H1 (cell line): ENCODE results near the gene RYR3. TPM values are rescaled to one million over a fixed set of nuclear protein-coding genes. Genes with fewer than 3 reads are reported as not detected.

Experiments used
- CTCF ChIA-PET: fragments of 300-600 bp; sonication (Branson Sonifier 250); formaldehyde crosslinking; loops from one replicate; lab custom pipeline; 2021; ENCODE audit not compliant: partially characterized antibody; lab: Charles Lee
- POLR2A ChIA-PET: fragments of 300-600 bp; sonication (Branson Sonifier 250); formaldehyde crosslinking; loops from one replicate; lab custom pipeline; 2021; ENCODE audit warnings: inconsistent platforms; ENCODE audit not compliant: partially characterized antibody; lab: Charles Lee
- DNase-seq, 2 experiments: peaks; one replicate each; pipeline versions ENCODE4 v3.0.0 to v3.0.0-alpha.2; 2010 to 2022; ENCODE audit warnings: low spot score in 2 of 2, low read depth in 1 of 2, mixed read lengths in 1 of 2
- FAIRE-seq: peaks from 2 replicates; lab custom pipeline; 2011; peaks lifted over from hg19 to GRCh38; lab: Jason Lieb, UNC
- H2AFZ ChIP-seq: 2 replicates; pipeline ENCODE4 v1.8.1; 2012; ENCODE audit warnings: low read length, inconsistent platforms
- H2AK5ac ChIP-seq: 2 replicates; pipeline ENCODE4 v1.6.1; 2013; ENCODE audit warnings: low read depth, low read length
- H2BK120ac ChIP-seq: replicated peaks from 2 replicates; pipeline ENCODE3; 2013; ENCODE audit warnings: low read depth, low read length, inconsistent platforms
- H2BK12ac ChIP-seq: 2 replicates; pipeline ENCODE4 v1.6.1; 2013; ENCODE audit warnings: low read depth, low read length
- H2BK15ac ChIP-seq: 2 replicates; pipeline ENCODE4 v1.6.1; 2013; ENCODE audit warnings: low read length
- H2BK20ac ChIP-seq: 2 replicates; pipeline ENCODE4 v1.6.1; 2013; ENCODE audit warnings: low read length
- H2BK5ac ChIP-seq: 2 replicates; pipeline ENCODE4 v1.6.1; 2013; ENCODE audit warnings: low read depth, low read length
- H3K14ac ChIP-seq: 2 replicates; pipeline ENCODE4 v1.6.1; 2013; ENCODE audit warnings: inconsistent platforms; ENCODE audit not compliant: insufficient read length
- H3K18ac ChIP-seq: 2 replicates; pipeline ENCODE4 v1.6.1; 2013; ENCODE audit warnings: low read length; ENCODE audit errors: extremely low read depth
- H3K23ac ChIP-seq: 2 replicates; pipeline ENCODE4 v1.6.1; 2013; ENCODE audit warnings: inconsistent platforms; ENCODE audit not compliant: insufficient read length
- H3K23me2 ChIP-seq: 2 replicates; pipeline ENCODE4 v1.6.1; 2013; ENCODE audit warnings: low read depth, low read length
- H3K27ac ChIP-seq: 2 replicates; pipeline ENCODE4 v1.6.1; 2011; ENCODE audit warnings: low read depth, low read length, inconsistent platforms
- H3K27me3 ChIP-seq, 4 experiments: replicated peaks in 1 of 4; 1 replicate in 1 of 4; 2 replicates in 3 of 4; pipeline versions ENCODE4 v1.6.1 to v1.8.1; 2011 to 2013; ENCODE audit warnings: low read length in 3 of 4, mild to moderate bottlenecking in 3 of 4, inconsistent platforms in 2 of 4, mixed read lengths in 2 of 4, moderate library complexity in 1 of 4; ENCODE audit not compliant: control insufficient read depth in 3 of 4, insufficient read depth in 3 of 4; ENCODE audit errors: extremely low read depth in 1 of 4
- H3K36me3 ChIP-seq, 4 experiments: 2 replicates each; pipeline versions ENCODE4 v1.6.1 to v1.8.1; 2011 to 2013; ENCODE audit warnings: mild to moderate bottlenecking in 4 of 4, low read length in 3 of 4, moderate library complexity in 2 of 4, control low read depth in 1 of 4, inconsistent platforms in 1 of 4; ENCODE audit not compliant: insufficient read depth in 4 of 4, control insufficient read depth in 2 of 4
- H3K4ac ChIP-seq: replicated peaks from 2 replicates; pipeline ENCODE3; 2013; ENCODE audit warnings: low read length, low read depth, mixed read lengths, inconsistent platforms; ENCODE audit not compliant: insufficient read length
- H3K4me1 ChIP-seq, 4 experiments: replicated peaks in 1 of 4; 1 replicate in 1 of 4; 2 replicates in 3 of 4; pipeline versions ENCODE4 v1.6.1 to v1.8.1; 2011 to 2013; ENCODE audit warnings: low read length in 3 of 4, inconsistent platforms in 2 of 4, mixed read lengths in 1 of 4; ENCODE audit not compliant: insufficient read depth in 4 of 4, control insufficient read depth in 3 of 4
- H3K4me2 ChIP-seq, 2 experiments: 2 replicates each; pipeline versions ENCODE4 v1.6.1 to v1.8.1; 2011 to 2013; ENCODE audit warnings: low read depth in 2 of 2, low read length in 2 of 2, control low read depth in 1 of 2, inconsistent platforms in 1 of 2, mild to moderate bottlenecking in 1 of 2; ENCODE audit not compliant: insufficient read depth in 1 of 2
- H3K4me3 ChIP-seq, 4 experiments: fragments of 200-600, 300-600 bp in 1 of 4; sonication (generic), shearing (Covaris generic), sonication (Bioruptor Twin) in 1 of 4; 2 replicates each; pipeline versions ENCODE4 v1.5.1 to v1.8.1; 2011 to 2016; ENCODE audit warnings: low read length in 4 of 4, low read depth in 3 of 4, control low read depth in 2 of 4, inconsistent platforms in 2 of 4, mild to moderate bottlenecking in 2 of 4, mixed read lengths in 1 of 4, moderate library complexity in 1 of 4; ENCODE audit not compliant: insufficient read depth in 2 of 4; ENCODE audit errors: extremely low read depth in 1 of 4
- H3K56ac ChIP-seq: replicated peaks from 2 replicates; pipeline ENCODE3; 2013; ENCODE audit warnings: low read depth, mild to moderate bottlenecking, mixed read lengths, low read length, inconsistent platforms; ENCODE audit not compliant: insufficient read length
- H3K79me1 ChIP-seq: 2 replicates; pipeline ENCODE4 v1.6.1; 2013; ENCODE audit warnings: low read depth, low read length, control low read depth
- H3K79me2 ChIP-seq, 2 experiments: 2 replicates each; pipeline versions ENCODE4 v1.6.1 to v1.8.1; 2012 to 2013; ENCODE audit warnings: low read length in 2 of 2, mild to moderate bottlenecking in 2 of 2, inconsistent platforms in 1 of 2; ENCODE audit not compliant: insufficient read depth in 2 of 2, control insufficient read depth in 1 of 2
- H3K9ac ChIP-seq, 4 experiments: replicated peaks in 1 of 4; 1 replicate in 1 of 4; 2 replicates in 3 of 4; pipeline versions ENCODE4 v1.6.1 to v1.8.1; 2011 to 2013; ENCODE audit warnings: low read depth in 3 of 4, low read length in 3 of 4, control low read depth in 2 of 4, mild to moderate bottlenecking in 2 of 4, moderate library complexity in 2 of 4, inconsistent platforms in 1 of 4; ENCODE audit errors: extremely low read depth in 1 of 4
- H3K9me3 ChIP-seq, 2 experiments: 2 replicates each; pipeline versions ENCODE4 v1.6.1 to v1.8.1; 2012 to 2013; ENCODE audit warnings: mild to moderate bottlenecking in 2 of 2, moderate library complexity in 2 of 2, control low read depth in 1 of 2, inconsistent platforms in 1 of 2, low read depth in 1 of 2, low read length in 1 of 2, mixed read lengths in 1 of 2; ENCODE audit not compliant: insufficient read depth in 2 of 2
- H4K20me1 ChIP-seq, 2 experiments: replicated peaks in 1 of 2; 2 replicates each; pipeline versions ENCODE3 to v1.8.1; 2011 to 2013; ENCODE audit warnings: inconsistent platforms in 2 of 2, low read length in 2 of 2, mild to moderate bottlenecking in 1 of 2; ENCODE audit not compliant: insufficient read depth in 2 of 2, control insufficient read depth in 1 of 2
- H4K5ac ChIP-seq: 2 replicates; pipeline ENCODE4 v1.6.1; 2013; ENCODE audit warnings: low read length, low read depth, mixed read lengths, inconsistent platforms; ENCODE audit not compliant: insufficient read length
- H4K8ac ChIP-seq: 2 replicates; pipeline ENCODE4 v1.8.0; 2013; ENCODE audit warnings: mild to moderate bottlenecking, moderate library complexity, low read length, inconsistent platforms; ENCODE audit not compliant: insufficient read depth; ENCODE audit errors: extremely low read depth
- H4K91ac ChIP-seq: replicated peaks from 2 replicates; pipeline ENCODE3; 2013; ENCODE audit warnings: low read length, mixed read lengths, inconsistent platforms; ENCODE audit not compliant: insufficient read length
- CREB1 ChIP-seq: IDR thresholded peaks from 2 replicates; pipeline ENCODE4 v1.6.1; 2012; ENCODE audit warnings: inconsistent platforms
- CTBP2 ChIP-seq: IDR thresholded peaks from 2 replicates; pipeline ENCODE4 v1.7.0; 2011; ENCODE audit warnings: borderline replicate concordance, mild to moderate bottlenecking, moderate library complexity, mixed read lengths, low read length; ENCODE audit not compliant: insufficient read depth, insufficient read length
- EP300 ChIP-seq, 2 experiments: IDR thresholded peaks; 1 replicate in 1 of 2; 2 replicates in 1 of 2; pipeline ENCODE4 v1.6.1; 2011 to 2012; ENCODE audit warnings: low read depth in 2 of 2, low read length in 2 of 2, mild to moderate bottlenecking in 2 of 2, borderline replicate concordance in 1 of 2, inconsistent platforms in 1 of 2, moderate library complexity in 1 of 2
- GABPA ChIP-seq: IDR thresholded peaks from 2 replicates; pipeline ENCODE4 v1.6.1; 2011; ENCODE audit warnings: mild to moderate bottlenecking, low read length, moderate library complexity, borderline replicate concordance; ENCODE audit not compliant: insufficient read depth
- GTF2F1 ChIP-seq: IDR thresholded peaks from 2 replicates; pipeline ENCODE4 v1.6.1; 2012; ENCODE audit warnings: low read depth, low read length, improper control_type of control experiment, borderline replicate concordance
- HDAC2 ChIP-seq, 2 experiments: fragments of 300-600 bp in 1 of 2; sonication (generic) in 1 of 2; IDR thresholded peaks; 2 replicates each; pipeline ENCODE4 v1.6.1; 2011 to 2012; ENCODE audit warnings: low read depth in 2 of 2, low read length in 2 of 2, mild to moderate bottlenecking in 2 of 2, moderate library complexity in 2 of 2, borderline replicate concordance in 1 of 2, inconsistent platforms in 1 of 2
- KDM1A ChIP-seq: fragments of 200-600, 300-600 bp; sonication (generic); IDR thresholded peaks from 2 replicates; pipeline ENCODE4 v1.7.1; 2016; ENCODE audit warnings: mild to moderate bottlenecking, low read length, borderline replicate concordance
- MAFK ChIP-seq: IDR thresholded peaks from 2 replicates; pipeline ENCODE4 v1.6.1; 2012; ENCODE audit warnings: low read depth, mild to moderate bottlenecking, improper control_type of control experiment, low read length
- NRF1 ChIP-seq: IDR thresholded peaks from 2 replicates; pipeline ENCODE4 v1.6.1; 2011; ENCODE audit warnings: mild to moderate bottlenecking, low read depth, low read length, improper control_type of control experiment
- SP1 ChIP-seq: IDR thresholded peaks from 2 replicates; pipeline ENCODE4 v1.6.1; 2011; ENCODE audit warnings: low read depth, low read length
- TAF7 ChIP-seq: optimal IDR thresholded peaks from 2 replicates; pipeline ENCODE3; 2011; ENCODE audit warnings: low read depth, mild to moderate bottlenecking, inconsistent platforms, low read length, moderate library complexity, borderline replicate concordance
- TBP ChIP-seq: IDR thresholded peaks from 2 replicates; pipeline ENCODE4 v1.6.1; 2011; ENCODE audit warnings: low read depth, low read length, improper control_type of control experiment
- TCF12 ChIP-seq: IDR thresholded peaks from 2 replicates; pipeline ENCODE4 v1.6.1; 2011; ENCODE audit warnings: low read depth, mild to moderate bottlenecking, low read length
- WGBS, 2 experiments: shearing (Covaris generic) in 1 of 2; methylation state at CpG; one replicate each; pipeline versions ENCODE4 v1.1.6 to v1.1.7; 2013 to 2015; ENCODE audit warnings: low lambda C conversion rate in 2 of 2, mixed read lengths in 2 of 2, inconsistent platforms in 1 of 2, low coverage in 1 of 2, missing lambda C conversion rate in 1 of 2; ENCODE audit not compliant: insufficient replicate concordance in 2 of 2, insufficient coverage in 1 of 2, insufficient read length in 1 of 2; ENCODE audit errors: extremely low coverage in 1 of 2, missing lambda C conversion rate in 1 of 2; 5-methylcytosine and 5-hydroxymethylcytosine counted together
- polyA plus RNA-seq, 7 experiments: library from polyadenylated mRNA; depleted of rRNA in 3 of 7; stranded (reverse) in 5 of 7; unstranded in 2 of 7; fragments of >200 nt in 5 of 7; fragments of 200-250 nt in 2 of 7; gene quantifications; 1 replicate in 5 of 7; 2 replicates in 1 of 7; 4 replicates in 1 of 7; pipeline versions ENCODE4 v1.2.1 to v1.2.3, GENCODE V29; 2011 to 2013; ENCODE audit warnings: missing spikeins in 2 of 7, mixed read lengths in 2 of 7
- total RNA-seq: library from RNA; stranded (reverse); fragmentation: NEBNext Ultra II Directional; extraction: Animal tissue kit (Norgen Biotek cat#: 25700); gene quantifications from 2 replicates; pipeline ENCODE4 v1.2.1, GENCODE V29; 2021
- TF ChIP-seq, protein P1 (sequence below): IDR thresholded peaks from 2 replicates; pipeline ENCODE4 v1.6.1; 2011; ENCODE audit warnings: low read depth, mild to moderate bottlenecking, low read length; ENCODE audit not compliant: insufficient read depth

The RYR3 gene
- total and polyA plus RNA-seq, 2 of the 8 experiments (the other 6 are each of a cell fraction or from before 2014, with no cell fraction given), result 0.33 to 3.4 TPM

DNA sequence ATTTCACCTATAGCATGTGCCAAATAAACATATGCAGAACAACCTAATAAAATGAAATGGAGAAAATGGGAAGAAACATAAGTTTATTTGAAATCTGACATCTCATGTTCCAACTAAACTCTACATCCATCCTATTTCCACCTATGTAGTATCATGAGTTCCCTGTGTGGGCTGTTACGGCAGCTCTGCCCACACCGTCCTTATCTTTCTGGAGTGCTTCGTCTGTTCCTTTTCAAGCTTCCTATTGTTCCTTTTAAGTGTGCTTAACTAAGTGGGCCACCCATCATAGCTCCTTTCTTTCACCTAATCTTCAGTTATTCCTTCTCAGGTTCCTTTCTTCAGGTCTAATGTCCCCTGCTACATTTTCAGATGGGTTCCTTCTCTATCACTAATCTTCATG lies 17.3 kb downstream of the RYR3 start:
- Histone ChIP-seq H3K36me3 (no peaks in the 10 kb centered on the region), H3K18ac (no peak overlapping the region), H2BK20ac (no peak overlapping the region), H3K4me1 (no peaks in the 10 kb centered on the region), H3K27ac (no peak overlapping the region), H3K4ac (no peak overlapping the region), H2BK12ac (no peak overlapping the region), H4K8ac (no peak overlapping the region), H2BK15ac (no peak overlapping the region), H2BK120ac (no peak overlapping the region), H4K5ac (no peak overlapping the region), H2AK5ac (no peak overlapping the region), H4K91ac (no peak overlapping the region), H3K9me3 (no peaks in the 10 kb centered on the region), H3K56ac (no peak overlapping the region), H3K23ac (no peak overlapping the region), H3K79me2 (no peaks in the 10 kb centered on the region), H3K79me1 (no peaks in the 10 kb centered on the region), H3K23me2 (no peaks in the 10 kb centered on the region), H3K27me3 (no peaks in the 10 kb centered on the region), H3K14ac (no peak overlapping the region), H3K4me2 (no peak overlapping the region), H2BK5ac (no peak overlapping the region), H2AFZ (no peak overlapping the region), H4K20me1 (no peaks in the 10 kb centered on the region), H3K9ac (no peak overlapping the region), H3K4me3 (no peak overlapping the region)
- FAIRE-seq (no peak), DNase-seq (no peak)
- CTCF ChIA-PET, result interaction anchor here (1.1 kb wide), 2 partner anchors 19 to 408 kb away, joined by 3 read pairs; no protein-coding TSS in a partner anchor
- 82% methylated on average over 3 of the region's 3 CpGs; no CpG with 5 or more reads in 1 of the 2 experiments for WGBS, 2 experiments
- POLR2A ChIA-PET, result no interaction called here
- no peak for TF ChIP-seq KDM1A
- no peak for TF ChIP-seq GTF2F1
- TF ChIP-seq EP300 (IDR thresholded peaks at IDR 0.05; ENCODE audit: borderline replicate concordance in 1 of 2, low read depth in 2 of 2, low read length in 2 of 2), result no peak
- no peak for TF ChIP-seq CTBP2
- no peak for TF ChIP-seq TCF12
- TF ChIP-seq TAF7, result no peak
- no peak for TF ChIP-seq GABPA
- TF ChIP-seq, protein P1, sequence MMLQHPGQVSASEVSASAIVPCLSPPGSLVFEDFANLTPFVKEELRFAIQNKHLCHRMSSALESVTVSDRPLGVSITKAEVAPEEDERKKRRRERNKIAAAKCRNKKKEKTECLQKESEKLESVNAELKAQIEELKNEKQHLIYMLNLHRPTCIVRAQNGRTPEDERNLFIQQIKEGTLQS, result no peak
- no peak for TF ChIP-seq TBP
- no peak for TF ChIP-seq CREB1
- no peak for TF ChIP-seq NRF1
- TF ChIP-seq HDAC2 (IDR thresholded peaks at IDR 0.05; ENCODE audit: borderline replicate concordance in 1 of 2, low read depth in 2 of 2, low read length in 2 of 2), result no peak
- no peak for TF ChIP-seq SP1
- no peak for TF ChIP-seq MAFK
